BLaER1 (cell line): ENCODE results near the gene REN.

ENCODE experiments used
- H3K27ac ChIP-seq: shearing (Covaris generic); formaldehyde crosslinking; 2 replicates; pipeline ENCODE4 v1.8.1; 2022
- H3K27me3 ChIP-seq: shearing (Covaris generic); formaldehyde crosslinking; 2 replicates; pipeline ENCODE4 v1.8.1; 2022
- H3K36me3 ChIP-seq: shearing (Covaris generic); formaldehyde crosslinking; 2 replicates; pipeline ENCODE4 v1.8.1; 2022
- H3K4me1 ChIP-seq: shearing (Covaris generic); formaldehyde crosslinking; 2 replicates; pipeline ENCODE4 v1.8.1; 2022
- H3K4me2 ChIP-seq: shearing (Covaris generic); formaldehyde crosslinking; 2 replicates; pipeline ENCODE4 v1.8.1; 2022
- H3K4me3 ChIP-seq: shearing (Covaris generic); formaldehyde crosslinking; 2 replicates; pipeline ENCODE4 v1.8.1; 2022
- H3K9ac ChIP-seq: shearing (Covaris generic); formaldehyde crosslinking; 2 replicates; pipeline ENCODE4 v1.8.1; 2022
- H3K9me3 ChIP-seq: shearing (Covaris generic); formaldehyde crosslinking; 2 replicates; pipeline ENCODE4 v1.8.1; 2022
- H4K20me1 ChIP-seq: shearing (Covaris generic); formaldehyde crosslinking; 2 replicates; pipeline ENCODE4 v1.8.1; 2022
- Cebpa-rat ChIP-seq: shearing (Covaris generic); IDR thresholded peaks from 2 replicates; pipeline ENCODE4 v1.8.1; 2022

REN gene

GRCh38 chr1:204126956-204127355 is 39.2 kb downstream of the REN start:
- Histone ChIP-seq H3K36me3 (no peaks in the 10 kb centered on the region), H3K9me3 (no peaks in the 10 kb centered on the region), H3K9ac (no peak overlapping the region), H3K4me1 (peaks cover 31% of the 10 kb centered on the region), H3K27me3 (no peaks in the 10 kb centered on the region), H3K4me2 (no peak overlapping the region; the same call in 1 of the 2 replicates), H3K27ac (no peak overlapping the region), H4K20me1 (no peaks in the 10 kb centered on the region), H3K4me3 (no peak overlapping the region)
- TF ChIP-seq Cebpa-rat, result no peak

DNA sequence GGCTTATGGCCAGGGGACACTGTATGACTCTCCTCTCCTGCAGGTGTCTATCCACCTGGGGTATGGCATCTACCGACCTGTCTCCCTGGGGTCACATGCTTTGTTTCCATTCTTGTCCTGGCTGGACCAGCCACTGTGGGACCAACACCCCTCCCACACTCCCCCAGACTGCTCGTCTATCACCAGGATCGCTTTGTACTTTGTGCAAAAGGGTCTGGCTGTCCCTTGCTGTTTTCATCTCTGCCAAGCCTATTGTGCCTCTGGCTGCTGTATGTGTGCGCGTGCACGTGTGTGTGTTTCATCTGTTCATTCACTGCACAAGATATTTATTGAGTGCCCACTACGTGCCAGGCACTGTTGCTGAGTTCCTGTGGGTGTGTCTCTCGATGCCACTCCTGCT is 39.8 kb downstream of the REN start:
- Histone ChIP-seq H3K4me2 (no peak overlapping the region), H3K36me3 (no peaks in the 10 kb centered on the region), H3K9me3 (no peaks in the 10 kb centered on the region), H3K4me3 (no peak overlapping the region), H3K9ac (no peak overlapping the region), H3K27ac (no peak overlapping the region), H3K4me1 (peaks cover 31% of the 10 kb centered on the region), H4K20me1 (no peaks in the 10 kb centered on the region), H3K27me3 (no peaks in the 10 kb centered on the region)
- TF ChIP-seq Cebpa-rat, result no peak

DNA sequence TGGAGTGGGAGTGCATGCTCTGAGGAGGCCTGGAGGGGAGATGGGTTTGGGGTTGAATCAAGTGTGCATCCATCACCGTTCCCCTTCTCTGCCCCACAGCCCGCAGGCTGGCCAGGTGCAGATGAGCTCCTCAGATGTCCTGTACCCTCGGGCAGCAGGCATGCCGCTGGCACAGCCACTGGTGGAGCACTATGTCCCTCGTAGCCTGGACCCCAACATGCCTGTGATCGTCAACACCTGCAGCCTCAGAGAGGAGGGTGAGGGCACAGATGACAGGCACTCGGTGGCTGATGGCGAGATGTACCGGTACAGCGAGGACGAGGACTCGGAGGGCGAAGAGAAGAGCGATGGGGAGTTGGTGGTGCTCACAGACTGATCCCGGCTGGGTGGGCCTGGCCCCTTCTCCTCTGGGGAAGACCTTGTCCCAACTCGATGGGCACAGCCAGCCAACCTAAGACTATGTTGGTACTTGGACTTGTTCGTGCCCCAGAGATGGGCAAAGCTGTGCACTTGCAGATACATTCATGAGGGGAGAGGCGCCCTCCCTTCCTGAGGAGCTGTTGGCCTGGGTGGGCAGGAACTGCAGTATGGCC is 40.3 kb downstream of the REN start:
- TF ChIP-seq Cebpa-rat, result no peak
- no peak overlapping the region for H3K9ac ChIP-seq
- H3K27ac ChIP-seq, result no peak overlapping the region
- no peaks in the 10 kb centered on the region for H3K9me3 ChIP-seq
- no peak overlapping the region for H3K4me2 ChIP-seq
- H4K20me1 ChIP-seq, result no peaks in the 10 kb centered on the region
- peaks cover 31% of the 10 kb centered on the region for H3K4me1 ChIP-seq
- H3K36me3 ChIP-seq, result no peaks in the 10 kb centered on the region
- H3K27me3 ChIP-seq, result no peaks in the 10 kb centered on the region
- no peak overlapping the region for H3K4me3 ChIP-seq

- Histone ChIP-seq H3K4me2 (no peak overlapping the region), H3K4me1 (peaks cover 31% of the 10 kb centered on the region), H4K20me1 (no peaks in the 10 kb centered on the region), H3K36me3 (no peaks in the 10 kb centered on the region), H3K27ac (no peak overlapping the region), H3K9ac (no peak overlapping the region), H3K4me3 (no peak overlapping the region), H3K9me3 (no peaks in the 10 kb centered on the region), H3K27me3 (no peaks in the 10 kb centered on the region)
- no peak for TF ChIP-seq Cebpa-rat
Measured at GRCh38 chr1:204124639-204125038, 41.5 kb downstream of the REN start.

DNA sequence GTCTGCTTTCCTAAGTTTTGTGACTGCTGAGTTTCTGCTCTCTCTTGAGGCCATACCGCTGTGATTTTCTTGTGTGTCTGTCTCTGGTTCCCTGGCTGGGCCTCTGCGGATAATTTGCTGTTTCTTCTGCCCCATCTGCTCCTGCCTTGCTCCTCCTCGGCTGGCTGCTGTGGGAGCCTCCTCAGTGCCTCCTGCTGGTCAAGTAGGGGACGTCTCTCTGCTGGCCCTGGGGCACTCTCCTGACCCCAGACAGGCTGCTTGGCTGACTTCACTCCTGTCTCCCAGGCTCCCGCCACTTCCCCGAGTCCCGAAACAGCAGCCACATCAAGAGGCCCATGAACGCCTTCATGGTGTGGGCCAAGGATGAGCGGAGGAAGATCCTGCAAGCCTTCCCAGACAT is 42.8 kb downstream of the REN start:
- Histone ChIP-seq H3K27ac (no peak overlapping the region), H3K4me2 (no peak overlapping the region), H4K20me1 (no peaks in the 10 kb centered on the region), H3K4me3 (no peak overlapping the region), H3K9me3 (no peaks in the 10 kb centered on the region), H3K36me3 (no peaks in the 10 kb centered on the region), H3K9ac (no peak overlapping the region), H3K27me3 (no peaks in the 10 kb centered on the region), H3K4me1 (peaks cover 26% of the 10 kb centered on the region)
- TF ChIP-seq Cebpa-rat, result no peak

- Histone ChIP-seq H3K4me1 (peaks cover 25% of the 10 kb centered on the region), H3K36me3 (no peaks in the 10 kb centered on the region), H3K4me3 (no peak overlapping the region), H3K9ac (no peak overlapping the region), H3K27me3 (no peaks in the 10 kb centered on the region), H3K4me2 (no peak overlapping the region), H3K27ac (no peak overlapping the region), H4K20me1 (no peaks in the 10 kb centered on the region), H3K9me3 (no peaks in the 10 kb centered on the region)
- TF ChIP-seq Cebpa-rat, result no peak
Measured at GRCh38 chr1:204121840-204122555, 44.1 kb downstream of the REN start.

DNA sequence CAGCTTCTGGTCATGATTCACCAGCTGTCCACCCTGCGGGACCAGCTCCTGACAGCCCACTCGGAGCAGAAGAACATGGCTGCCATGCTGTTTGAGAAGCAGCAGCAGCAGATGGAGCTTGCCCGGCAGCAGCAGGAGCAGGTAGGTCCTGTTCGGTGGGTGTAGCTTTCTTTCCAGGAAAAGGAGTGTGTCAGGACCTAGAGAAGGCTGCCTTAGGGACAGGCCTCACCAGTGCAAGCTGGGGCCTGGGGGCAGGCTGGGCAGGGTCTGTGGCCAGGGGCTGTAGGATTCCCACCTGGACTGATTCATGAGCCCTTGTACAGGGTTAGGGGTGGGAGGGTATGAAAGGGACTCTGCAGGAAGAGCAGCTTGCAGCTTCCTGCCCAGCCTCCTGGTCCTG is 49.6 kb downstream of the REN start:
- Histone ChIP-seq H3K4me1 (peaks cover 50% of the 10 kb centered on the region), H3K9me3 (no peaks in the 10 kb centered on the region), H3K4me3 (no peak overlapping the region), H4K20me1 (no peaks in the 10 kb centered on the region), H3K4me2 (0 out of 2 replicates have a peak overlapping the region, but pooled peaks have one; percentile 11), H3K27ac (no peak overlapping the region), H3K36me3 (no peaks in the 10 kb centered on the region), H3K27me3 (no peaks in the 10 kb centered on the region), H3K9ac (no peak overlapping the region)
- TF ChIP-seq Cebpa-rat, result no peak

GRCh38 chr1:204115116-204115515 is 51.0 kb downstream of the REN start:
- no peak for TF ChIP-seq Cebpa-rat
- Histone ChIP-seq H3K9ac (no peak overlapping the region; the same call in 1 of the 2 replicates), H3K9me3 (no peaks in the 10 kb centered on the region), H4K20me1 (no peaks in the 10 kb centered on the region), H3K4me2 (peak overlapping the region; percentile 84), H3K27ac (no peak overlapping the region; the same call in 1 of the 2 replicates), H3K36me3 (no peaks in the 10 kb centered on the region), H3K27me3 (no peaks in the 10 kb centered on the region), H3K4me1 (peaks cover 57% of the 10 kb centered on the region), H3K4me3 (0 out of 2 replicates have a peak overlapping the region, but pooled peaks have one; percentile 12)

- no peak overlapping the region; the same call in 1 of the 2 replicates for H3K9ac ChIP-seq
- TF ChIP-seq Cebpa-rat, result no peak
- peaks cover 57% of the 10 kb centered on the region for H3K4me1 ChIP-seq
- H3K9me3 ChIP-seq, result no peaks in the 10 kb centered on the region
- no peaks in the 10 kb centered on the region for H3K36me3 ChIP-seq
- no peaks in the 10 kb centered on the region for H4K20me1 ChIP-seq
- peak overlapping the region; percentile 84 for H3K4me2 ChIP-seq
- no peaks in the 10 kb centered on the region for H3K27me3 ChIP-seq
- H3K27ac ChIP-seq, result no peak overlapping the region; the same call in 1 of the 2 replicates
- H3K4me3 ChIP-seq, result 0 out of 2 replicates have a peak overlapping the region, but pooled peaks have one; percentile 12
Measured at GRCh38 chr1:204114606-204115005, 51.5 kb downstream of the REN start.

GRCh38 chr1:204113896-204114295 is 52.2 kb downstream of the REN start:
- Histone ChIP-seq H3K27me3 (no peaks in the 10 kb centered on the region), H3K27ac (no peak overlapping the region; the same call in 1 of the 2 replicates), H4K20me1 (no peaks in the 10 kb centered on the region), H3K9me3 (no peaks in the 10 kb centered on the region), H3K4me2 (peak overlapping the region; percentile 84), H3K4me1 (peaks cover 57% of the 10 kb centered on the region), H3K36me3 (no peaks in the 10 kb centered on the region), H3K9ac (peak overlapping the region; percentile 4; the same call in 1 of the 2 replicates), H3K4me3 (no peak overlapping the region)
- TF ChIP-seq Cebpa-rat, result no peak
